K562 (cell line): ENCODE measurements around the gene SDR42E2. TPM values are rescaled to one million over a fixed set of nuclear protein-coding genes. Genes with fewer than 3 reads are reported as not detected.

Experiments used
- BRD9 ChIP-seq: fragments of 450-650 bp; IDR thresholded peaks from 2 replicates; pipeline ENCODE4 v1.6.1; 2018; ENCODE audit warnings: low read depth; ENCODE audit not compliant: partially characterized antibody
- CBX5 ChIP-seq: IDR thresholded peaks from 2 replicates; pipeline ENCODE4 v1.6.1; 2014; ENCODE audit warnings: low read depth, borderline replicate concordance
- ELF1 ChIP-seq: fragments of 200-800 bp; sonication (Bioruptor generic); IDR thresholded peaks from 2 replicates; pipeline ENCODE4 v1.6.1; 2016; ENCODE audit warnings: missing genetic modification characterization, missing compliant biosample characterization
- FOXO4 ChIP-seq: fragments of 450-650 bp; formaldehyde crosslinking; IDR thresholded peaks from 2 replicates; pipeline ENCODE4 v1.4.0; 2020; ENCODE audit warnings: mild to moderate bottlenecking, moderate library complexity
- ILK ChIP-seq: fragments of 450-650 bp; IDR thresholded peaks from 2 replicates; pipeline ENCODE4 v1.6.1; 2016; ENCODE audit warnings: missing genetic modification characterization, low read depth, mild to moderate bottlenecking, missing compliant biosample characterization, moderate library complexity, borderline replicate concordance
- NFE2 ChIP-seq: IDR thresholded peaks from 2 replicates; pipeline ENCODE4 v1.6.1; 2014; ENCODE audit warnings: antibody characterized with exemption, low read depth
- ZNF239 ChIP-seq: fragments of 250-450 bp; sonication (Bioruptor Pico); IDR thresholded peaks from 2 replicates; pipeline ENCODE4 v1.4.0; 2020; ENCODE audit warnings: mild to moderate bottlenecking
- ZNF263 ChIP-seq: sonication (generic); formaldehyde crosslinking; IDR thresholded peaks from 2 replicates; pipeline ENCODE4 v1.8.0; 2022; ENCODE audit warnings: mild to moderate bottlenecking, missing genetic modification reagents, borderline replicate concordance
- ZNF584 ChIP-seq: fragments of 200-800 bp; sonication (Bioruptor generic); IDR thresholded peaks from 2 replicates; pipeline ENCODE4 v1.6.1; 2016; ENCODE audit warnings: low read depth, mild to moderate bottlenecking, missing genetic modification characterization, missing compliant biosample characterization
- polyA plus RNA-seq, 8 experiments: library from polyadenylated mRNA; depleted of rRNA in 4 of 8; stranded (reverse) in 5 of 8; unstranded in 3 of 8; fragments of >200 nt; fragmentation: Nextera tagmentation in 2 of 8; fragmentation: Illumina TruSeq in 1 of 8; extraction: Ambion mirVana in 2 of 8; extraction: Trizol in 1 of 8; gene quantifications; 2 replicates each; pipeline versions ENCODE4 v1.2.1 to v1.2.3, GENCODE V29; 2011 to 2014; ENCODE audit warnings: inconsistent platforms in 1 of 8, missing spikeins in 1 of 8
- total RNA-seq, 7 experiments: library from RNA; depleted of rRNA in 6 of 7; stranded (reverse); fragments of >200 nt in 6 of 7; fragmentation: Illumina TruSeq in 2 of 7; extraction: Trizol in 2 of 7; gene quantifications; 2 replicates each; pipeline versions ENCODE4 v1.2.1 to v1.2.3, GENCODE V29; 2011 to 2021; ENCODE audit warnings: low replicate concordance in 1 of 7
- TF ChIP-seq, protein P1 (sequence below): sonication (generic); formaldehyde crosslinking; IDR thresholded peaks from 2 replicates; pipeline ENCODE4 v1.8.1; 2023; ENCODE audit warnings: missing genetic modification reagents, mild to moderate bottlenecking, borderline replicate concordance
- TF ChIP-seq, protein P2 (sequence below): sonication (generic); formaldehyde crosslinking; IDR thresholded peaks from 2 replicates; pipeline ENCODE4 v1.8.0; 2022; ENCODE audit warnings: mild to moderate bottlenecking, missing genetic modification reagents
- TF ChIP-seq, protein P3 (sequence below), 2 experiments: fragments of 250-450 bp in 1 of 2; fragments of 450-650 bp in 1 of 2; sonication (Bioruptor Pico) in 1 of 2; IDR thresholded peaks; 2 replicates each; pipeline versions ENCODE4 v1.6.1 to v1.8.0; 2016 to 2021; ENCODE audit warnings: mild to moderate bottlenecking in 2 of 2, moderate library complexity in 2 of 2, missing compliant biosample characterization in 1 of 2, missing genetic modification characterization in 1 of 2
- TF ChIP-seq, protein P4 (sequence below): IDR thresholded peaks from 2 replicates; pipeline ENCODE4 v1.6.1; 2016; ENCODE audit warnings: missing genetic modification characterization, missing compliant biosample characterization

SDR42E2 gene
- total and polyA plus RNA-seq, 9 of the 15 experiments (the other 6 are each of a cell fraction or from before 2014, with no cell fraction given): 0.03 to 0.07 (median 0.04) TPM; not detected in 4

- TF ChIP-seq ZNF239 (no peak), CBX5 (no peak), NFE2 (no peak), ILK (tag) (no peak), FOXO4 (CRISPR knock-in tag) (no peak), ELF1 (tag) (no peak), BRD9 (no peak), ZNF263 (no peak), ZNF584 (CRISPR knock-in tag) (no peak)
- TF ChIP-seq, protein P1, sequence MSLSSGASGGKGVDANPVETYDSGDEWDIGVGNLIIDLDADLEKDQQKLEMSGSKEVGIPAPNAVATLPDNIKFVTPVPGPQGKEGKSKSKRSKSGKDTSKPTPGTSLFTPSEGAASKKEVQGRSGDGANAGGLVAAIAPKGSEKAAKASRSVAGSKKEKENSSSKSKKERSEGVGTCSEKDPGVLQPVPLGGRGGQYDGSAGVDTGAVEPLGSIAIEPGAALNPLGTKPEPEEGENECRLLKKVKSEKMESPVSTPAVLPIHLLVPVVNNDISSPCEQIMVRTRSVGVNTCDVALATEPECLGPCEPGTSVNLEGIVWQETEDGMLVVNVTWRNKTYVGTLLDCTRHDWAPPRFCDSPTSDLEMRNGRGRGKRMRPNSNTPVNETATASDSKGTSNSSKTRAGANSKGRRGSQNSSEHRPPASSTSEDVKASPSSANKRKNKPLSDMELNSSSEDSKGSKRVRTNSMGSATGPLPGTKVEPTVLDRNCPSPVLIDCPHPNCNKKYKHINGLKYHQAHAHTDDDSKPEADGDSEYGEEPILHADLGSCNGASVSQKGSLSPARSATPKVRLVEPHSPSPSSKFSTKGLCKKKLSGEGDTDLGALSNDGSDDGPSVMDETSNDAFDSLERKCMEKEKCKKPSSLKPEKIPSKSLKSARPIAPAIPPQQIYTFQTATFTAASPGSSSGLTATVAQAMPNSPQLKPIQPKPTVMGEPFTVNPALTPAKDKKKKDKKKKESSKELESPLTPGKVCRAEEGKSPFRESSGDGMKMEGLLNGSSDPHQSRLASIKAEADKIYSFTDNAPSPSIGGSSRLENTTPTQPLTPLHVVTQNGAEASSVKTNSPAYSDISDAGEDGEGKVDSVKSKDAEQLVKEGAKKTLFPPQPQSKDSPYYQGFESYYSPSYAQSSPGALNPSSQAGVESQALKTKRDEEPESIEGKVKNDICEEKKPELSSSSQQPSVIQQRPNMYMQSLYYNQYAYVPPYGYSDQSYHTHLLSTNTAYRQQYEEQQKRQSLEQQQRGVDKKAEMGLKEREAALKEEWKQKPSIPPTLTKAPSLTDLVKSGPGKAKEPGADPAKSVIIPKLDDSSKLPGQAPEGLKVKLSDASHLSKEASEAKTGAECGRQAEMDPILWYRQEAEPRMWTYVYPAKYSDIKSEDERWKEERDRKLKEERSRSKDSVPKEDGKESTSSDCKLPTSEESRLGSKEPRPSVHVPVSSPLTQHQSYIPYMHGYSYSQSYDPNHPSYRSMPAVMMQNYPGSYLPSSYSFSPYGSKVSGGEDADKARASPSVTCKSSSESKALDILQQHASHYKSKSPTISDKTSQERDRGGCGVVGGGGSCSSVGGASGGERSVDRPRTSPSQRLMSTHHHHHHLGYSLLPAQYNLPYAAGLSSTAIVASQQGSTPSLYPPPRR (CRISPR knock-in tag): no peak
- TF ChIP-seq, protein P2, sequence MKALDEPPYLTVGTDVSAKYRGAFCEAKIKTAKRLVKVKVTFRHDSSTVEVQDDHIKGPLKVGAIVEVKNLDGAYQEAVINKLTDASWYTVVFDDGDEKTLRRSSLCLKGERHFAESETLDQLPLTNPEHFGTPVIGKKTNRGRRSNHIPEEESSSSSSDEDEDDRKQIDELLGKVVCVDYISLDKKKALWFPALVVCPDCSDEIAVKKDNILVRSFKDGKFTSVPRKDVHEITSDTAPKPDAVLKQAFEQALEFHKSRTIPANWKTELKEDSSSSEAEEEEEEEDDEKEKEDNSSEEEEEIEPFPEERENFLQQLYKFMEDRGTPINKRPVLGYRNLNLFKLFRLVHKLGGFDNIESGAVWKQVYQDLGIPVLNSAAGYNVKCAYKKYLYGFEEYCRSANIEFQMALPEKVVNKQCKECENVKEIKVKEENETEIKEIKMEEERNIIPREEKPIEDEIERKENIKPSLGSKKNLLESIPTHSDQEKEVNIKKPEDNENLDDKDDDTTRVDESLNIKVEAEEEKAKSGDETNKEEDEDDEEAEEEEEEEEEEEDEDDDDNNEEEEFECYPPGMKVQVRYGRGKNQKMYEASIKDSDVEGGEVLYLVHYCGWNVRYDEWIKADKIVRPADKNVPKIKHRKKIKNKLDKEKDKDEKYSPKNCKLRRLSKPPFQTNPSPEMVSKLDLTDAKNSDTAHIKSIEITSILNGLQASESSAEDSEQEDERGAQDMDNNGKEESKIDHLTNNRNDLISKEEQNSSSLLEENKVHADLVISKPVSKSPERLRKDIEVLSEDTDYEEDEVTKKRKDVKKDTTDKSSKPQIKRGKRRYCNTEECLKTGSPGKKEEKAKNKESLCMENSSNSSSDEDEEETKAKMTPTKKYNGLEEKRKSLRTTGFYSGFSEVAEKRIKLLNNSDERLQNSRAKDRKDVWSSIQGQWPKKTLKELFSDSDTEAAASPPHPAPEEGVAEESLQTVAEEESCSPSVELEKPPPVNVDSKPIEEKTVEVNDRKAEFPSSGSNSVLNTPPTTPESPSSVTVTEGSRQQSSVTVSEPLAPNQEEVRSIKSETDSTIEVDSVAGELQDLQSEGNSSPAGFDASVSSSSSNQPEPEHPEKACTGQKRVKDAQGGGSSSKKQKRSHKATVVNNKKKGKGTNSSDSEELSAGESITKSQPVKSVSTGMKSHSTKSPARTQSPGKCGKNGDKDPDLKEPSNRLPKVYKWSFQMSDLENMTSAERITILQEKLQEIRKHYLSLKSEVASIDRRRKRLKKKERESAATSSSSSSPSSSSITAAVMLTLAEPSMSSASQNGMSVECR (CRISPR knock-in tag): no peak
- TF ChIP-seq, protein P3, sequence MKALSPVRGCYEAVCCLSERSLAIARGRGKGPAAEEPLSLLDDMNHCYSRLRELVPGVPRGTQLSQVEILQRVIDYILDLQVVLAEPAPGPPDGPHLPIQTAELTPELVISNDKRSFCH (CRISPR knock-in tag; IDR thresholded peaks at IDR 0.05): no peak
- TF ChIP-seq, protein P3 (tag; IDR thresholded peaks at IDR 0.05): no peak
- TF ChIP-seq, protein P4, sequence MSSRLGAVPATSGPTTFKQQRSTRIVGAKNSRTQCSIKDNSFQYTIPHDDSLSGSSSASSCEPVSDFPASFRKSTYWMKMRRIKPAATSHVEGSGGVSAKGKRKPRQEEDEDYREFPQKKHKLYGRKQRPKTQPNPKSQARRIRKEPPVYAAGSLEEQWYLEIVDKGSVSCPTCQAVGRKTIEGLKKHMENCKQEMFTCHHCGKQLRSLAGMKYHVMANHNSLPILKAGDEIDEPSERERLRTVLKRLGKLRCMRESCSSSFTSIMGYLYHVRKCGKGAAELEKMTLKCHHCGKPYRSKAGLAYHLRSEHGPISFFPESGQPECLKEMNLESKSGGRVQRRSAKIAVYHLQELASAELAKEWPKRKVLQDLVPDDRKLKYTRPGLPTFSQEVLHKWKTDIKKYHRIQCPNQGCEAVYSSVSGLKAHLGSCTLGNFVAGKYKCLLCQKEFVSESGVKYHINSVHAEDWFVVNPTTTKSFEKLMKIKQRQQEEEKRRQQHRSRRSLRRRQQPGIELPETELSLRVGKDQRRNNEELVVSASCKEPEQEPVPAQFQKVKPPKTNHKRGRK: 0 out of 2 replicates have a peak, but pooled peaks have one; percentile 16
Observed at GRCh38 chr16:22192261-22193062, 30.2 kb downstream of the SDR42E2 start (continued).
